HEK293 (cell line): Measurements from ENCODE around the gene ZC3H4.
"Not testable (repeated sequence)": the region's sequence is repeated elsewhere in the genome, so short reads cannot be mapped to it uniquely, and the experiment has no call there.

Experiments used
- CTCF ChIA-PET: fragments of 350-600 bp; formaldehyde crosslinking; extraction: SDS; loops from one replicate; lab custom pipeline; 2021; ENCODE audit warnings: antibody characterized with exemption; lab: Yijun Ruan, JAX
- POLR2A ChIA-PET: fragments of 300-600 bp; formaldehyde crosslinking; extraction: SDS; loops from one replicate; lab custom pipeline; 2020; ENCODE audit warnings: antibody characterized with exemption, inconsistent platforms; lab: Yijun Ruan, JAX
- H3K27ac ChIP-seq: fragments of 200-500 bp; sonication (Bioruptor generic); 2 replicates; pipeline ENCODE4 v1.5.1; 2014; ENCODE audit warnings: low read depth, low read length, control low read depth, inconsistent platforms; ENCODE audit errors: extremely low read depth
- H3K36me3 ChIP-seq, 2 experiments: fragments of 200-500 bp in 1 of 2; sonication (Bioruptor generic) in 1 of 2; 1 replicate in 1 of 2; 2 replicates in 1 of 2; pipeline ENCODE4 v1.5.1; 2014 to 2017; ENCODE audit warnings: inconsistent platforms in 2 of 2, low read length in 2 of 2; ENCODE audit not compliant: control insufficient read depth in 2 of 2, insufficient read depth in 1 of 2
- H3K4me1 ChIP-seq: fragments of 200-500 bp; sonication (Bioruptor generic); 2 replicates; pipeline ENCODE4 v1.5.1; 2014; ENCODE audit warnings: mild to moderate bottlenecking, low read length, inconsistent platforms; ENCODE audit not compliant: control insufficient read depth, insufficient read depth
- H3K4me3 ChIP-seq: 2 replicates; pipeline ENCODE4 v1.5.1; 2011; ENCODE audit warnings: low read depth, mild to moderate bottlenecking, control low read depth, low read length, moderate library complexity
- H3K9me3 ChIP-seq: fragments of 200-500 bp; sonication (Bioruptor generic); 2 replicates; pipeline ENCODE4 v1.5.1; 2014; ENCODE audit warnings: low read depth, low read length, inconsistent platforms; ENCODE audit not compliant: control insufficient read depth, insufficient read depth
- GFI1B ChIP-seq: fragments of 450-650 bp; formaldehyde crosslinking; IDR thresholded peaks from 2 replicates; pipeline ENCODE4 v1.5.1; 2016; ENCODE audit warnings: missing biosample characterization, missing genetic modification characterization
- SCRT1 ChIP-seq: fragments of 450-650 bp; formaldehyde crosslinking; IDR thresholded peaks from 2 replicates; pipeline ENCODE4 v1.5.1; 2016; ENCODE audit warnings: missing biosample characterization, missing genetic modification characterization, borderline replicate concordance
- SCRT2 ChIP-seq: fragments of 450-650 bp; formaldehyde crosslinking; IDR thresholded peaks from 2 replicates; pipeline ENCODE4 v1.5.1; 2016; ENCODE audit warnings: missing biosample characterization, missing genetic modification characterization
- ZNF16 ChIP-seq: fragments of 450-650 bp; formaldehyde crosslinking; IDR thresholded peaks from 2 replicates; pipeline ENCODE4 v1.5.1; 2016; ENCODE audit warnings: low read depth, missing biosample characterization, missing genetic modification characterization
- ZNF654 ChIP-seq: fragments of 450-650 bp; formaldehyde crosslinking; IDR thresholded peaks from 2 replicates; pipeline ENCODE4 v1.5.1; 2016; ENCODE audit warnings: low read depth, missing biosample characterization, missing genetic modification characterization
- ZNF701 ChIP-seq: fragments of 450-650 bp; formaldehyde crosslinking; IDR thresholded peaks from 2 replicates; pipeline ENCODE4 v1.5.1; 2016; ENCODE audit warnings: missing biosample characterization, missing genetic modification characterization
- TF ChIP-seq, protein P1 (sequence below): fragments of 450-650 bp; formaldehyde crosslinking; IDR thresholded peaks from 2 replicates; pipeline ENCODE4 v1.5.0; 2017; ENCODE audit warnings: missing biosample characterization, missing genetic modification characterization, borderline replicate concordance
- TF ChIP-seq, protein P2 (sequence below): fragments of 450-650 bp; formaldehyde crosslinking; IDR thresholded peaks from 2 replicates; pipeline ENCODE4 v1.5.1; 2016; ENCODE audit warnings: missing biosample characterization, missing genetic modification characterization, borderline replicate concordance
- TF ChIP-seq, protein P3 (sequence below): fragments of 450-650 bp; formaldehyde crosslinking; IDR thresholded peaks from 2 replicates; pipeline ENCODE4 v1.5.1; 2017; ENCODE audit warnings: missing biosample characterization, missing genetic modification characterization

Gene ZC3H4

GRCh38 chr19:47081095-47081494, 32.5 kb downstream of the ZC3H4 start (continued):
- TF ChIP-seq, protein P1, sequence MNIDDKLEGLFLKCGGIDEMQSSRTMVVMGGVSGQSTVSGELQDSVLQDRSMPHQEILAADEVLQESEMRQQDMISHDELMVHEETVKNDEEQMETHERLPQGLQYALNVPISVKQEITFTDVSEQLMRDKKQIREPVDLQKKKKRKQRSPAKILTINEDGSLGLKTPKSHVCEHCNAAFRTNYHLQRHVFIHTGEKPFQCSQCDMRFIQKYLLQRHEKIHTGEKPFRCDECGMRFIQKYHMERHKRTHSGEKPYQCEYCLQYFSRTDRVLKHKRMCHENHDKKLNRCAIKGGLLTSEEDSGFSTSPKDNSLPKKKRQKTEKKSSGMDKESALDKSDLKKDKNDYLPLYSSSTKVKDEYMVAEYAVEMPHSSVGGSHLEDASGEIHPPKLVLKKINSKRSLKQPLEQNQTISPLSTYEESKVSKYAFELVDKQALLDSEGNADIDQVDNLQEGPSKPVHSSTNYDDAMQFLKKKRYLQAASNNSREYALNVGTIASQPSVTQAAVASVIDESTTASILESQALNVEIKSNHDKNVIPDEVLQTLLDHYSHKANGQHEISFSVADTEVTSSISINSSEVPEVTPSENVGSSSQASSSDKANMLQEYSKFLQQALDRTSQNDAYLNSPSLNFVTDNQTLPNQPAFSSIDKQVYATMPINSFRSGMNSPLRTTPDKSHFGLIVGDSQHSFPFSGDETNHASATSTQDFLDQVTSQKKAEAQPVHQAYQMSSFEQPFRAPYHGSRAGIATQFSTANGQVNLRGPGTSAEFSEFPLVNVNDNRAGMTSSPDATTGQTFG (tag by site-specific recombination): no peak
- TF ChIP-seq, protein P2, sequence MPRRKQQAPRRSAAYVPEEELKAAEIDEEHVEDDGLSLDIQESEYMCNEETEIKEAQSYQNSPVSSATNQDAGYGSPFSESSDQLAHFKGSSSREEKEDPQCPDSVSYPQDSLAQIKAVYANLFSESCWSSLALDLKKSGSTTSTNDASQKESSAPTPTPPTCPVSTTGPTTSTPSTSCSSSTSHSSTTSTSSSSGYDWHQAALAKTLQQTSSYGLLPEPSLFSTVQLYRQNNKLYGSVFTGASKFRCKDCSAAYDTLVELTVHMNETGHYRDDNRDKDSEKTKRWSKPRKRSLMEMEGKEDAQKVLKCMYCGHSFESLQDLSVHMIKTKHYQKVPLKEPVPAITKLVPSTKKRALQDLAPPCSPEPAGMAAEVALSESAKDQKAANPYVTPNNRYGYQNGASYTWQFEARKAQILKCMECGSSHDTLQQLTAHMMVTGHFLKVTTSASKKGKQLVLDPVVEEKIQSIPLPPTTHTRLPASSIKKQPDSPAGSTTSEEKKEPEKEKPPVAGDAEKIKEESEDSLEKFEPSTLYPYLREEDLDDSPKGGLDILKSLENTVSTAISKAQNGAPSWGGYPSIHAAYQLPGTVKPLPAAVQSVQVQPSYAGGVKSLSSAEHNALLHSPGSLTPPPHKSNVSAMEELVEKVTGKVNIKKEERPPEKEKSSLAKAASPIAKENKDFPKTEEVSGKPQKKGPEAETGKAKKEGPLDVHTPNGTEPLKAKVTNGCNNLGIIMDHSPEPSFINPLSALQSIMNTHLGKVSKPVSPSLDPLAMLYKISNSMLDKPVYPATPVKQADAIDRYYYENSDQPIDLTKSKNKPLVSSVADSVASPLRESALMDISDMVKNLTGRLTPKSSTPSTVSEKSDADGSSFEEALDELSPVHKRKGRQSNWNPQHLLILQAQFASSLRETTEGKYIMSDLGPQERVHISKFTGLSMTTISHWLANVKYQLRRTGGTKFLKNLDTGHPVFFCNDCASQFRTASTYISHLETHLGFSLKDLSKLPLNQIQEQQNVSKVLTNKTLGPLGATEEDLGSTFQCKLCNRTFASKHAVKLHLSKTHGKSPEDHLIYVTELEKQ: no peak

DNA sequence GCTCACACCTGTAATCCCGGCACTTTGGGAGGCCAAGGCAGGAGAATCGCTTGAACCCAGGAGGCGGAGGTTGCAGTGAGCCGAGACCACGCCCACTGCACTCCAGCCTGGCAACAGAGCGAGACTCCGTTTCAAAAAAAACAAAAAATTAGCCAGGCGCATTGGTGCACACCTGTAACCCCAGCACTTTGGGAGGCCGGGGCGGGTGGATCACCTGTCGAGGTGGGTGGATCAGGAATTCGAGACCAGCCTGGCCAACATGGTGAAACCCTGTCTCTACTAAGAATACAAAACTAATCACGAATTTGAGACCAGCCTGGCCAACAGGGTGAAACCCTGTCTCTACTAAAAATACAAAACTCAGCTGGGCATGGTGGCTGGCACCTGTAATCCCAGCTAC, 35.2 kb downstream of the ZC3H4 start:
- peak; percentile 96 for TF ChIP-seq SCRT1 (tag by site-specific recombination)
- TF ChIP-seq SCRT2 (tag by site-specific recombination): peak; percentile 73
- not testable (repeated sequence) for H3K4me1 ChIP-seq, H3K9me3 ChIP-seq, H3K27ac ChIP-seq, H3K4me3 ChIP-seq
- peaks cover 68 to 95% of the 10 kb centered on the region in 2 experiments for H3K36me3 ChIP-seq
- ChIA-PET POLR2A (interaction anchor here (1.6 kb wide), 1 partner anchor 13 kb away, joined by 4 read pairs; no protein-coding TSS in a partner anchor), CTCF (interaction anchor here (0.7 to 4.0 kb wide), 10 partner anchors 13 to 675 kb away, joined by 3 to 69 read pairs (median 8); no protein-coding TSS in a partner anchor)

DNA sequence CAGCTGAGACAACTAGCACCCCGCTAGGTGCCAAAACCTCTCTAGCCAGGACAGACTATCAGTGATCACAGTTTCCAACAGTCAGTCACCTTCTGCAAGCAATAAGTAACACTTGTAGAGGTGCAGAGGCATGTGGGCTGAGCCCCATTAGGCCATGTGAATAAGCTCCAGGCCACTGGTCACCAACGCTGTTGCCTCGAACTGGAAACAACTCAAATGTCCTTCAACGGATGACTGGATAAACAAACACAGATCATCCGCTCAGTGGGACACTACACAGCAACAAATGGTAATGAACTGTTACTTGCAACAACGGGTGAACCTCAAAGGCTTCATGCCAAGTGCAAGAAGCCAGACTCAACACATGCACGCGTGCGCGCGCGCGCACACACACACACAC, 37.6 kb downstream of the ZC3H4 start:
- Histone ChIP-seq H3K27ac (no peak overlapping the region), H3K4me1 (no peaks in the 10 kb centered on the region), H3K9me3 (no peaks in the 10 kb centered on the region), H3K36me3 (peaks cover 49 to 91% of the 10 kb centered on the region in 2 experiments; a peak in 2 of 3 replicates), H3K4me3 (no peak overlapping the region)
- POLR2A ChIA-PET: no interaction called here
- CTCF ChIA-PET: interaction anchor here (1.0 to 1.9 kb wide), 3 partner anchors 50 to 209 kb away, joined by 3 to 7 read pairs (median 5); no protein-coding TSS in a partner anchor
- no peak for TF ChIP-seq ZNF16 (tag by site-specific recombination)
- no peak for TF ChIP-seq GFI1B (tag by site-specific recombination)
- TF ChIP-seq SCRT2 (tag by site-specific recombination): peak; percentile 61
- TF ChIP-seq ZNF654 (tag by site-specific recombination): no peak

DNA sequence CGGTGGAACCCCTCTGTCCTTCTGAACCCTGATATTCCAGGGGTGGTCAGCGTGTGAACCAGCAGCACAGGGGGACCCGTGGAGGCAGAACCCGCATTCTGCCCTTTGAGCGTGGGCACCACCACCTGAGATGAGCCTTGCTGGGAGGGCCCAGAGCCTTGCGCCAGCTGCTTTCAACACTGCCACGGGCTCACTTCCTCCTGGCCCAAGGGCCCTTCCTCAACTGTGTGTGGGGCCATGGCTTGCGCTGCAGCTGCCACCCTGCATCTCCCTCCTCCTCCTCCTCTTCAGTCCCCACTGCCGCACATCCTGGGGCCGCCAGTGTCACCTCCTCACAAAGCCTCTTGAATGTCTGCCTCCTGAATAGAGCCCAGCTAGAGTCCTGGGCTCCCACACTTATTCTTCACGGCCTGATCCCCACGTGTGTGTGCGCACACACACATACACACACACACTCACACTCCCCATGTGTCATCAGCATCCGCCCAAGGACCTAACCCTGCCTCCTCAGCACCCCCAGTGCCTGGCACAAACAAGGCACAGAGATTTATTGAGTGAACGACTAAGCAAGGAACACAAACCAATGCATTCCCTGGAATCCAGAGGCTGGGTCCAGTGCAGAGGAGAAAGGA, 38.3 kb downstream of the ZC3H4 start:
- TF ChIP-seq, protein P3, sequence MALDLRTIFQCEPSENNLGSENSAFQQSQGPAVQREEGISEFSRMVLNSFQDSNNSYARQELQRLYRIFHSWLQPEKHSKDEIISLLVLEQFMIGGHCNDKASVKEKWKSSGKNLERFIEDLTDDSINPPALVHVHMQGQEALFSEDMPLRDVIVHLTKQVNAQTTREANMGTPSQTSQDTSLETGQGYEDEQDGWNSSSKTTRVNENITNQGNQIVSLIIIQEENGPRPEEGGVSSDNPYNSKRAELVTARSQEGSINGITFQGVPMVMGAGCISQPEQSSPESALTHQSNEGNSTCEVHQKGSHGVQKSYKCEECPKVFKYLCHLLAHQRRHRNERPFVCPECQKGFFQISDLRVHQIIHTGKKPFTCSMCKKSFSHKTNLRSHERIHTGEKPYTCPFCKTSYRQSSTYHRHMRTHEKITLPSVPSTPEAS: 0 out of 2 replicates have a peak, but pooled peaks have one; percentile 10
- TF ChIP-seq ZNF701: no peak
- Histone ChIP-seq H3K4me3 (no peak overlapping the region), H3K4me1 (no peaks in the 10 kb centered on the region), H3K9me3 (no peaks in the 10 kb centered on the region), H3K27ac (no peak overlapping the region), H3K36me3 (peaks cover 42 to 91% of the 10 kb centered on the region in 2 experiments; a peak in 2 of 3 replicates)
- POLR2A ChIA-PET: no interaction called here
- CTCF ChIA-PET: interaction anchor here (1.9 kb wide), 1 partner anchor 50 kb away, joined by 7 read pairs; no protein-coding TSS in a partner anchor
